AG04449 (cell line): Measurements from ENCODE around the gene CNIH4.

Experiments
- CTCF ChIA-PET: fragments of 350-600 bp; formaldehyde crosslinking; extraction: SDS; loops from one replicate; lab custom pipeline; 2021; ENCODE audit warnings: antibody characterized with exemption; lab: Yijun Ruan, JAX
- POLR2A ChIA-PET: fragments of 400-600, 350-600 bp; formaldehyde crosslinking; extraction: SDS; loops from one replicate; lab custom pipeline; 2020; ENCODE audit warnings: antibody characterized with exemption, inconsistent platforms; lab: Yijun Ruan, JAX
- DNase-seq: peaks from one replicate; pipeline ENCODE4 v3.0.0-alpha.2; 2010; ENCODE audit warnings: low read depth, low spot score
- H3K4me3 ChIP-seq: 2 replicates; pipeline ENCODE4 v1.5.1; 2011; ENCODE audit warnings: low read depth, mild to moderate bottlenecking, control low read depth, low read length
- CTCF ChIP-seq: IDR thresholded peaks from one replicate; pipeline ENCODE4 v1.5.1; 2011; ENCODE audit warnings: mild to moderate bottlenecking, moderate library complexity, low read length, control low read depth, inconsistent platforms; ENCODE audit not compliant: insufficient read depth; ENCODE audit errors: missing control alignments

Gene CNIH4

GRCh38 chr1:224325959-224326358 lies 30.7 kb upstream of the CNIH4 start:
- ChIA-PET CTCF (interaction anchor here (1.0 to 2.2 kb wide), 2 partner anchors 9 to 11 kb away, joined by 4 to 6 read pairs; no protein-coding TSS in a partner anchor), POLR2A (no interaction called here)
- no peak for TF ChIP-seq CTCF
- H3K4me3 ChIP-seq, result no peak overlapping the region
- no peak for DNase-seq

- CTCF ChIA-PET, result interaction anchor here (1.6 to 2.4 kb wide), 2 partner anchors 129 to 212 kb away, joined by 5 to 16 read pairs; no protein-coding TSS in a partner anchor
- DNase-seq, result no peak
- POLR2A ChIA-PET, result no interaction called here
- H3K4me3 ChIP-seq, result peak overlapping the region; percentile 99
- no peak for TF ChIP-seq CTCF
Measured at GRCh38 chr1:224328644-224329043, 28.0 kb upstream of the CNIH4 start.

GRCh38 chr1:224329484-224329841 lies 27.2 kb upstream of the CNIH4 start:
- TF ChIP-seq CTCF, result no peak
- H3K4me3 ChIP-seq, result peak overlapping the region; percentile 99
- DNase-seq, result no peak
- CTCF ChIA-PET, result interaction anchor here (1.3 to 2.4 kb wide), 3 partner anchors 128 to 279 kb away, joined by 3 to 16 read pairs (median 5); no protein-coding TSS in a partner anchor
- POLR2A ChIA-PET, result interaction anchor here (0.6 to 1.0 kb wide), 3 partner anchors 17 to 147 kb away, joined by 3 to 5 read pairs (median 4); partner anchors contain the start of gene DEGS1

- CTCF ChIA-PET, result interaction anchor here (1.3 to 2.4 kb wide), 3 partner anchors 127 to 279 kb away, joined by 3 to 16 read pairs (median 5); no protein-coding TSS in a partner anchor
- POLR2A ChIA-PET, result interaction anchor here (0.6 to 1.0 kb wide), 4 partner anchors 17 to 576 kb away, joined by 3 to 5 read pairs (median 4); partner anchors contain the start of gene DEGS1
- DNase-seq, result peak; percentile 33
- TF ChIP-seq CTCF, result no peak
- H3K4me3 ChIP-seq, result peak within 1 kb of the TSS; percentile 99
Measured at GRCh38 chr1:224329842-224330753, 26.6 kb upstream of the CNIH4 start, which contains the start of gene NVL. Gene NVL (minus strand): TSS chr1:224330172. CDS start chr1:224330127, 45 bp downstream.

GRCh38 chr1:224331326-224331725 lies 25.4 kb upstream of the CNIH4 start:
- CTCF ChIA-PET, result interaction anchor here (1.4 to 5.2 kb wide), 3 partner anchors 143 to 635 kb away, joined by 3 to 84 read pairs (median 3); partner anchors contain the start of gene FBXO28
- no peak for TF ChIP-seq CTCF
- H3K4me3 ChIP-seq, result no peak overlapping the region
- POLR2A ChIA-PET, result no interaction called here
- no peak for DNase-seq

- H3K4me3 ChIP-seq, result no peak overlapping the region
- POLR2A ChIA-PET, result no interaction called here
- TF ChIP-seq CTCF, result no peak
- DNase-seq, result no peak
- CTCF ChIA-PET, result interaction anchor here (1.4 to 5.2 kb wide), 3 partner anchors 144 to 636 kb away, joined by 3 to 84 read pairs (median 3); partner anchors contain the start of gene FBXO28
Measured at GRCh38 chr1:224331824-224332223, 24.9 kb upstream of the CNIH4 start.
